ENCODE results near the gene MKLN1. TPM values are rescaled to one million over a fixed set of nuclear protein-coding genes. Genes with fewer than 3 reads are reported as not detected.

The MKLN1 gene
- total RNA-seq, 2 donors from 2014 or later, result 44.9 to 49.6 TPM

GRCh38 chr7:131538813-131539179, 211.1 kb downstream of the MKLN1 start:
- H3K4me1 Mint-ChIP-seq (ENCODE audit: low read depth), result no peaks in the 10 kb centered on the region
- DNase-seq, result no peak
- H3K27me3 Mint-ChIP-seq (ENCODE audit: low read depth), result no peaks in the 10 kb centered on the region
- no peaks in the 10 kb centered on the region for H3K9me3 Mint-ChIP-seq
- H3K4me3 Mint-ChIP-seq, result no peak overlapping the region
- ATAC-seq (replicated peaks in 1 of 2), result no peak
- H3K27ac Mint-ChIP-seq, result no peak overlapping the region
- H3K36me3 Mint-ChIP-seq (ENCODE audit: insufficient read depth in 2 of 2), result no peaks in the 10 kb centered on the region

DNA sequence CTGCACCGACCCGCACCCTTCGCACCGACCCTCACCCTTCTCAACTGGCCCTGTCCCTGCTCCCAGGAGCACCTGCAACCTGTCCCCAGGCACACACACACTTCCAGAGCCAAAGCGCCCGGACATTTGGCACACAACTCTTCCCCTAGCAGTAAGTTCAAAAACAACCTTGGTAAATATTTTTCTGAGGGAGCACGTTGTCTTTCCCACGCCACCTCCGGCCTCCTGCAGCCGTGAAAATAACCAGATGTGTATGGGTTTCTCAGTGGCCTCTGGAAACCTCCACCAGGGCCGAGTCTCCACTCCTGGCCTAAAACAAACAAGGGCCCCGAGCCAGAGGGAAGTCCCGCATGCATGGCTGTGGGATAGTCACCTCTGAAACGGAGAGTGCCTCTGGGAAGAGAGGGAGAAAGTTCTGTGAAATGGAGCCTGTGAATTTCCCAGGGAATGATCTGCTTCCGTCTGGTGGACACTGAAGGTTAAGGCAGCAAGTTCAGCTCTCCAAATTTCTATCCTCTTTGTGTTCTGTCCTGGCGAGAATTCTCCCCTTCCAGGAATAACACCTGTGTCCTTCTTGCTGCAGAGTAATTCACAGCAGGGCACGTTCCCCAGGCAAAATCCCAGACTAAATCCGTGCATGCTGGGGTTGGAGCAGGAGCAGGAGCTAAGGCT, 213.0 kb downstream of the MKLN1 start:
- H3K4me3 Mint-ChIP-seq, result no peak overlapping the region
- no peak for DNase-seq
- no peaks in the 10 kb centered on the region for H3K36me3 Mint-ChIP-seq (ENCODE audit: insufficient read depth in 2 of 2)
- ATAC-seq (replicated peaks in 1 of 2), result no peak
- H3K27ac Mint-ChIP-seq, result no peak overlapping the region
- H3K4me1 Mint-ChIP-seq (ENCODE audit: low read depth), result peaks cover 9% of the 10 kb centered on the region
- no peaks in the 10 kb centered on the region for H3K27me3 Mint-ChIP-seq (ENCODE audit: low read depth)
- H3K9me3 Mint-ChIP-seq, result no peaks in the 10 kb centered on the region

DNA sequence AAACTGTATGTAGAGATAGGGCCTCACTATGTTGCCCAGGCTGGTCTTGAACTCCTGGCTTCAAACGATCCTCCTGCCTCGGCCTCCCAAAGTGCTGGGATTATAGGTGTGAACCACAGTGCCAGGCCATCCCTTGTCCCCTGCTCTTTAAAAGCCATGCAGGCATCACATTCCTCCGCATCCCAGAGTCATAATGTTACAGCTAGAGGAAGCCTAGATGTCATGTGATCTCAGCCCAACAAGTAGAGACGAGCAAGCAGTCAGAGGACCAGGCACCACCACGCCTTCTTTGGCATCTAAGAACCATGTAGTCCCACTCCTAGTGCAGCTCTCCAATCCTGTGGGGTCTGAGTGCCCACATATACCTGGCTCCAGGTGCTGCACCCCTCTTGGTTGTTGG, 215.6 kb downstream of the MKLN1 start:
- ATAC-seq (replicated peaks in 1 of 2) (no peak), DNase-seq (no peak)
- Mint-ChIP-seq H3K27me3 (ENCODE audit: low read depth) (no peaks in the 10 kb centered on the region), H3K4me3 (no peak overlapping the region), H3K27ac (no peak overlapping the region), H3K9me3 (no peaks in the 10 kb centered on the region), H3K36me3 (ENCODE audit: insufficient read depth in 2 of 2) (no peaks in the 10 kb centered on the region), H3K4me1 (ENCODE audit: low read depth) (peaks cover 9% of the 10 kb centered on the region)

DNA sequence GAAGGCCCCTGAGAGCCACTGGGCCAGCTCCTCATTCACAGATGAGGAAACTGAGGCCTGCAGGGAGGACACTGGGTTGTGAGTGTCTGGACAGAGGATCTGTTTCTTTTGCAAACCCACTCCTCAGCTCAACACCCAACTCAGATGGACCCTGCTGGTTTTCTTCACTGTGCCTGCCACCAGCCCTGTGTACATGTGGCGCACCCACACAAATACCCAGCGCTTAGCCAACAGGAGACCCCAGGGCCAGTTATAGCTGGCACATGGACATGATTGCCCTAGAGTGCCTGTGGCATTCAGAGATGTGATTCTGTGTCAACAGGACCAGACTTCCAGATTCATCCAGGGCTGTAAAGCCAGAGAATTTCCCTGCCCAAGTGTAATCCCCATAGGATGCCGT, 216.3 kb downstream of the MKLN1 start:
- no peak for DNase-seq
- no peak overlapping the region for H3K27ac Mint-ChIP-seq
- no peaks in the 10 kb centered on the region for H3K9me3 Mint-ChIP-seq
- no peaks in the 10 kb centered on the region for H3K27me3 Mint-ChIP-seq (ENCODE audit: low read depth)
- no peak overlapping the region for H3K4me3 Mint-ChIP-seq
- ATAC-seq (replicated peaks in 1 of 2), result no peak
- H3K4me1 Mint-ChIP-seq (ENCODE audit: low read depth), result peaks cover 9% of the 10 kb centered on the region
- H3K36me3 Mint-ChIP-seq (ENCODE audit: insufficient read depth in 2 of 2), result no peaks in the 10 kb centered on the region

GRCh38 chr7:131544449-131545301, 217.0 kb downstream of the MKLN1 start:
- ATAC-seq (replicated peaks in 1 of 2) (no peak), DNase-seq (no peak)
- peaks cover 9% of the 10 kb centered on the region for H3K4me1 Mint-ChIP-seq (ENCODE audit: low read depth)
- H3K27ac Mint-ChIP-seq, result no peak overlapping the region
- no peaks in the 10 kb centered on the region for H3K27me3 Mint-ChIP-seq (ENCODE audit: low read depth)
- no peak overlapping the region for H3K4me3 Mint-ChIP-seq
- no peaks in the 10 kb centered on the region for H3K36me3 Mint-ChIP-seq (ENCODE audit: insufficient read depth in 2 of 2)
- H3K9me3 Mint-ChIP-seq, result no peaks in the 10 kb centered on the region

DNA sequence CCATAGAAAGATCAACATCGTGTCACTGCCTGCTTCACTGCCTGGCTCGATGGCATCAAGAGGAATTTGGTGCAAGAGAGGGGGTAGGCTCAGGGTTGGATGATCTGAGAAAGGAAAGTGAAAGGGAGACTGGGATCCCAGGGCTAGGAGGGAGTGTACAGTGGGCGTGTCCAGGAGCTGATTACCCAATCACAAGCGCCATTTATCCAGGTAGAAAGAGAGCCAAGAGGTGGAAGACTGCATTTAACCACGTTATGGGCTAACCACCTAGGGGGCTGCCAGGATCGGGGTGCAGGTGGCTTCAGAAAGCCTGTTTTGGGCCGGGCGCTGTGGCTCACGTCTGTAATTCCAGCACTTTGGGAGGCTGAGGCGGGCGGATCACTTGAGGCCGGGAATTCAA, 218.4 kb downstream of the MKLN1 start:
- Mint-ChIP-seq H3K4me3 (no peak overlapping the region), H3K4me1 (ENCODE audit: low read depth) (peaks cover 9% of the 10 kb centered on the region), H3K27ac (no peak overlapping the region), H3K36me3 (ENCODE audit: insufficient read depth in 2 of 2) (no peaks in the 10 kb centered on the region), H3K9me3 (no peaks in the 10 kb centered on the region), H3K27me3 (ENCODE audit: low read depth) (no peaks in the 10 kb centered on the region)
- ATAC-seq (replicated peaks in 1 of 2) (no peak), DNase-seq (no peak)

Other genes starting within 250 kb of the MKLN1 start
- gene PODXL, start 228.8 kb downstream of the MKLN1 start, total RNA-seq, result under 1 TPM; 0.60 TPM

Data from activated T-cell treated with anti-CD3 and anti-CD28 coated beads, Interleukin-2, amount 50 U/mL, for 72 hours (primary cell).